ENCODE measurements around the gene C2orf72.

The C2orf72 gene

GRCh38 chr2:231047274-231047922 lies 10.1 kb downstream of the C2orf72 start:
- no peak for TF ChIP-seq CTCF (IDR thresholded peaks at IDR 0.05; ENCODE audit: extremely low read depth, insufficient read depth, missing control alignments)
- in situ Hi-C loops (cut with MboI; ENCODE audit: low pct_unique_long_range_greater_than_20kb, low sequenced_read_pairs, unreplicated experiment): no loop called here
- DNase-seq (ENCODE audit: low spot score): no peak

GRCh38 chr2:231047923-231048915 lies 10.9 kb downstream of the C2orf72 start:
- no peak for TF ChIP-seq CTCF (IDR thresholded peaks at IDR 0.05; ENCODE audit: extremely low read depth, insufficient read depth, missing control alignments)
- in situ Hi-C loops (cut with MboI; ENCODE audit: low pct_unique_long_range_greater_than_20kb, low sequenced_read_pairs, unreplicated experiment): no loop called here
- no peak for DNase-seq (ENCODE audit: low spot score)

GRCh38 chr2:231049286-231050017 lies 12.1 kb downstream of the C2orf72 start:
- in situ Hi-C loops (cut with MboI; ENCODE audit: low pct_unique_long_range_greater_than_20kb, low sequenced_read_pairs, unreplicated experiment): loop anchor here (10.0 kb wide), 1 partner anchor 145 kb away; no protein-coding TSS in a partner anchor
- no peak for DNase-seq (ENCODE audit: low spot score)
- TF ChIP-seq CTCF (IDR thresholded peaks at IDR 0.05; ENCODE audit: extremely low read depth, insufficient read depth, missing control alignments): no peak

- no peak for DNase-seq (ENCODE audit: low spot score)
- TF ChIP-seq CTCF (IDR thresholded peaks at IDR 0.05; ENCODE audit: extremely low read depth, insufficient read depth, missing control alignments): no peak
- in situ Hi-C loops (cut with MboI; ENCODE audit: low pct_unique_long_range_greater_than_20kb, low sequenced_read_pairs, unreplicated experiment): loop anchor here (10.0 kb wide), 1 partner anchor 145 kb away; no protein-coding TSS in a partner anchor
These were observed 12.9 kb downstream of the C2orf72 start for GRCh38 chr2:231050018-231050901.

- in situ Hi-C loops (cut with MboI; ENCODE audit: low pct_unique_long_range_greater_than_20kb, low sequenced_read_pairs, unreplicated experiment): loop anchor here (10.0 kb wide), 1 partner anchor 146 kb away; no protein-coding TSS in a partner anchor
- DNase-seq (ENCODE audit: low spot score): no peak
- no peak for TF ChIP-seq CTCF (IDR thresholded peaks at IDR 0.05; ENCODE audit: extremely low read depth, insufficient read depth, missing control alignments)
These were observed 13.8 kb downstream of the C2orf72 start for GRCh38 chr2:231051116-231051515.
